Astrocyte of the cerebellum (primary cell): ENCODE measurements around the gene RAB11FIP3.

ENCODE experiments used
- DNase-seq: peaks from one replicate; pipeline ENCODE4 v3.0.0-alpha.2; 2011; ENCODE audit warnings: low read depth
- H3K4me3 ChIP-seq: 2 replicates; pipeline ENCODE4 v1.5.1; 2011; ENCODE audit warnings: mild to moderate bottlenecking, low read depth, low read length, moderate library complexity
- in situ Hi-C: cut with HindIII; loops from 2 replicates; pipeline ENCODE4 v1.10.0; 2017; ENCODE audit warnings: low sequenced_read_pairs
- TF ChIP-seq, protein P1 (sequence below): IDR thresholded peaks from 2 replicates; pipeline ENCODE4 v1.5.1; 2012; ENCODE audit warnings: low read length, low read depth, moderate library complexity, mild to moderate bottlenecking; ENCODE audit errors: missing control alignments

The RAB11FIP3 gene

DNA sequence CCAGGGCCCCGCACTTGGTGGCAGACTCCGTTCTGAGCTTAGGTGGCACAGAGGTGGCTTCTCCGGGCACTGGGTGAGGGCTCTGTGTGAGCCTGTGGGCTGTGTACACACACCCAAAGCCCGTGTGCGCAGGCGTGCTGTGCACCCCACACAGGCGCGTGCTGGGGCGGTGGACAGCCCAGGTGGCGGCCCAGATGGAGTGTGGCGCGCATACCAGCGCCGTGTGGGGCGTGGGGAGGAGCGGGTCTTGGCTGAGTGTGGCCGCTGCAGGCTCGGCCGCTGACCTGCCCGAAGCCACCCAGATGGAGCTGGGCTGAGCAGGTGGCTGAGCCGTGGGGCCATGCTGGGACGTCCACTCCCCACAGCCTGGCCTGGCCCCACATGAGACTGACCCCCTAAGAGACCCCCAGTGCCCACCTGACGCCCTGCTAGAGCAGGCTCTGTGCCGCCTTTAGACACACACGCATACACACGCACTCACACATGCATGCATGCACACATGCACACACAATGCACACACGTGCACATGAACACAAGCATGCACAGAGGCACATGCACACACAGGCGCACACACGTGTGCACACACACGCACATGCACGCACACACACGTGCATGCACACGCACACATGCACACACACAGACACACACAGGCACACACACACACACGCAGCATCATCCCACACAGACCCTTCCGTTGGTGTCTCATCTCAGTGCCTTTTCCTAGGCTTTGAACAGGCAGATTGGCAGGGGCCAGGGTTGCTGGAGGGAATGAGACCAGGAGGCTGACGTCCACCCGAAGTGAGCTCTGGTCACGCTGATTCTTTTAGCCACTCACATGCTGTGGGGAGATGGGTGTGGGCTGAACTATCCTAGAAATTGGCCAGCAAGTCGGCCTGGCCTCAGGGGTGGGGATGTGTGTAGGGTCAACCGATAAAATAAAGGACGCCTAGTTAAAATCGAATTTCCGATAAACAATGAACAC, 136.8 kb downstream of the RAB11FIP3 start:
- H3K4me3 ChIP-seq = no peak overlapping the region
- no peak for DNase-seq
- TF ChIP-seq, protein P1, sequence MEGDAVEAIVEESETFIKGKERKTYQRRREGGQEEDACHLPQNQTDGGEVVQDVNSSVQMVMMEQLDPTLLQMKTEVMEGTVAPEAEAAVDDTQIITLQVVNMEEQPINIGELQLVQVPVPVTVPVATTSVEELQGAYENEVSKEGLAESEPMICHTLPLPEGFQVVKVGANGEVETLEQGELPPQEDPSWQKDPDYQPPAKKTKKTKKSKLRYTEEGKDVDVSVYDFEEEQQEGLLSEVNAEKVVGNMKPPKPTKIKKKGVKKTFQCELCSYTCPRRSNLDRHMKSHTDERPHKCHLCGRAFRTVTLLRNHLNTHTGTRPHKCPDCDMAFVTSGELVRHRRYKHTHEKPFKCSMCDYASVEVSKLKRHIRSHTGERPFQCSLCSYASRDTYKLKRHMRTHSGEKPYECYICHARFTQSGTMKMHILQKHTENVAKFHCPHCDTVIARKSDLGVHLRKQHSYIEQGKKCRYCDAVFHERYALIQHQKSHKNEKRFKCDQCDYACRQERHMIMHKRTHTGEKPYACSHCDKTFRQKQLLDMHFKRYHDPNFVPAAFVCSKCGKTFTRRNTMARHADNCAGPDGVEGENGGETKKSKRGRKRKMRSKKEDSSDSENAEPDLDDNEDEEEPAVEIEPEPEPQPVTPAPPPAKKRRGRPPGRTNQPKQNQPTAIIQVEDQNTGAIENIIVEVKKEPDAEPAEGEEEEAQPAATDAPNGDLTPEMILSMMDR = no peak
- in situ Hi-C loops = no loop called here

DNA sequence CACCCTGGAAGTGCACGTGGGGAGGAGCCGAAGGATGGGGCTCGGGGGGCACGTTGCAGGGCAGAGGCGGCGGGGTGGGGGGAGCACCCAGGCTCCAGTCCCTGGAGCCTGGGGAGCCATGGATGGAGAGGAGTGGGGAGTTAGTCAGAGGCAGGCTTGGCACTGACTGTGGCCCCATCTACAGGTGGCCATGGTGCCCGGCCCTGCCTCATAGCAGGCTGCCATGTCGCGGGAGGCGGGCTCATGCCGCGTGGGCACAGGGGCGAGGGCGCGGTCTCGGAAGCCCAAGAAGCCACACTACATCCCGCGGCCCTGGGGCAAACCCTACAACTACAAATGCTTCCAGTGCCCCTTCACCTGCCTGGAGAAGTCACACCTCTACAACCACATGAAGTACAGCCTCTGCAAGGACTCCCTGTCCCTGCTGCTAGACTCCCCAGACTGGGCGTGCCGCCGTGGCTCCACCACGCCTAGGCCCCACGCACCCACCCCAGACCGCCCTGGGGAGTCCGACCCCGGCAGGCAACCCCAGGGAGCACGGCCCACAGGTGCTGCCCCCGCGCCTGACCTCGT, 137.7 kb downstream of the RAB11FIP3 start:
- TF ChIP-seq, protein P1 = no peak
- no peak for DNase-seq
- in situ Hi-C loops = no loop called here
- no peak overlapping the region for H3K4me3 ChIP-seq

DNA sequence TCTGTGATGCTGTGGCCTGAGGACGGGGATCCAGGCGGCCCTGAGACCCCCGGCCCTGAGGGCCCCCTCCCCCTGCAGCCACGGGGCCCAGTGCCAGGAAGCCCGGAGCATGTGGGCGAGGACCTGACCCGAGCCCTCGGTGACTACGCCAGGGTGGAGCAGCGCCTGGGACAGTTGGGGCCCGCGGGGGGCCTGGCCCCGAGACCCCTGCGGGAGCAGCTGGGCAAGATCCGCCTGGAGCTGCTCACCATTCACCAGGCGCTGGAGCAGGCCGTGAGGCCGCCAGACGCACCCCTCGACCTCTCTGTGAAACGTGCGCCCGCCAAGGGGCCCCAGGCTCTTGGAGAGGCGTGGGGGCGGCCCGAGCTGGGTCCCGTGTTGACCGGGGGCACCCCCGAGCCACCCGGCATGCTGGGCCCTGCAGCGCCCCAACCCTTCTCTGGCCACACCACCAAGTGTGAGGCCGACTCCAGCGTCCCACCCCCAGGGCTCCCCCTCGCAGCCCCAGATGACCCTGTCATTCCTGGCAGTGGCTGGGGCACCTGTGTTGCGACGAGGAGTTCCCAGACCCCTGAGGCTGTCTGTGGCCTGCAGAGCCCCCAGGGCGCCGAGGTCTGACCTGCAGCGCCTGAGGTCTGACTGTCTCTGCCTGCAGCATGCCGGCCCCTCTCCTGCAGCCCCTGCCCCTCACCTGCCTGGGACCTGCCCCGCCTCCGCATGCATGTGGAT, 139.4 kb downstream of the RAB11FIP3 start:
- in situ Hi-C loops = no loop called here
- DNase-seq = no peak
- no peak overlapping the region for H3K4me3 ChIP-seq
- TF ChIP-seq, protein P1 = no peak

DNA sequence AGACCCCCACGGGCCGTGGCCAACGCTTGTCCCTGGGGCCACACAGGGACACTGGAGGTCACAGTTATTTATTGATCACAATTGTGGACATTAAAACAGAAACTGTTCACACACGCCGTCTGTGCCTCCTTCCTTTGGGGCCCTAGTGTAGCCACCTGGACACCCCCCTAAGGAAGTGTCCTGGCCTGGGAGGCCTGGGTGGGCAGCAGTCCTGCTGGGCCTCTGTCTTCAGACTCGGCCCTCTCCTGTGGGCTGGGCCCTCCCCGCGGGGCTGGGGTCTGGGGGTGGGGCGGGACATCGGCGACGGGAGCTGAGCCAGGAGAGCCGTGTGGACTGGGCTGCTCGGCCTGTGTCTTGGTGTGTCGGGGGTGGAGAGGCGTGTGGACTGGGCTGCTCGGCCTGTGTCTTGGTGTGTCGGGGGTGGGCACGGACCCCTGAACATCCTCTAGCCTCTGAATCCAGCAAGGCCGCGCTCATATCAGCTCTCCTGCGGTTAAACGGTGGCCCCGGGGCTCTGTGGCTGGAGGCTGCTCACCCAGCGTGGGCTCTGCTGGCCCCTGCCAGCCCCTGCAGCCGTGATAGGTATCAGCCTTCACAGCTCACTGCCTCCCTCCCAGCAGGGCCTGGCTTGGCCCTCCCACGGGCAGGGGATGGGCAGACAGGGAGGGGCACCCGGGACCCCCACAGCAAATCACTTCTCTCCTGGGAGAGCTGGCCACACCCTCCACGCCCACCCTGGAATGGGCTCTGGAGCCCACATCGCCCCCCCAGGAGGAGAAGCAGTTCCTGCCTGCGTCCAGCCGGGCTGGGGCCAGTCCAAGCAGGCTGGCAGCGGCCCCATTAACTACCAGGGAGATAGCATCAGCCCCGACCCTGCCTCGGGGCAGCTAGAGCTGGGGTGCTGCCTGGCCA, 140.2 kb downstream of the RAB11FIP3 start:
- DNase-seq = no peak
- TF ChIP-seq, protein P1 = no peak
- in situ Hi-C loops = no loop called here
- H3K4me3 ChIP-seq = no peak overlapping the region

DNA sequence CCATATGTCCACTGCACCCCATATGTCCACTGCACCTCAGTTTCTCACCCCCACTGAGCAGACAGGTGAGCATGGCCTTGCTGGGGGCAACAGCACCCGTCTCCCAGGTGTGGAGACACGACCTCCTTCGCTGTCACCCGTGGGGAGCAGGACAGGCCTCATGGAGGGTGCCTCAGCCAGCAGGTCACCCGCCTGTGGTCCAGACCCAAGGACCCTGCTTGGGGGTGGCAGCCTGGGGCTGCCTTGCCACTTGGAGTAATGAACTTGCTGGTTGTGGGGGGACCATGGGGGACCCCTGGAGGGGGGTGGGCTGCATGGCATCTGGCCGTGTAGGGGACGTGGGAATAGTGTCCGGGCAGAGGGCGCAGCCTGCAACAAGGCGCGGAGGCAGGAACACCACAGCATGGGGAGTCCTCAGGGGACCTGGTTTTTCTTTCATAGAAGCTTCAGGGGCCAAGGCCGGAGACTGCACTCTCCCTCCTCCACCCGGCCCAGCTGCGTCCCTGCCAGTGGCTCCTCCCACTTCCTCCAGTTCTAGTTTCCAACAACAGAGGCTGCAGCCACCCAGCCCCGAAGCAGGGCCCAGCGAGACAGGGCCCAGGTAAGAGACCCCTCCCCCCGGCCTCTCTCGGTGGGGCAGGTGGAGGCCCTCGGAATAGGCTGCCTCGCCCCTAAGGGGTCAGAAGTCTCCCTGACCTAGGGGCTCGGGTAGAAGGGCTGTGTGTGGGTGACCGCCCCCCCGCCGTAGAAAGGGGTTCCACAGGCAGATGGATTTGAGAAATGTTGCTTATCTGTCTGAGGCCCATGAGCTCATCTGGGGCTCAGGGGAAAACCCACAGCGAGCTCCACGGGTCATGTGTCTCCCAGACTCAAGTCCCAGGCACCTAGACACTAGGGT, 141.3 kb downstream of the RAB11FIP3 start, which contains the start of gene NHLRC4:
NHLRC4 (plus strand) TSS at position 531 of the 898 bp plus-strand sequence. CDS start 1,043 bp downstream, outside the sequence.
- DNase-seq = no peak
- TF ChIP-seq, protein P1 = no peak
- in situ Hi-C loops = no loop called here
- no peak within 1 kb of the TSS for H3K4me3 ChIP-seq
